ENCODE results near the gene KCNMB2.
"Not testable (repeated sequence)": the region's sequence is repeated elsewhere in the genome, so short reads cannot be mapped to it uniquely, and the experiment has no call there.

Gene KCNMB2

GRCh38 chr3:178859900-178860436, 323.7 kb downstream of the KCNMB2 start:
- TF ChIP-seq YY1 (IDR thresholded peaks at IDR 0.05; ENCODE audit: insufficient read depth, insufficient read length), result peak; percentile 47
- H3K27me3 ChIP-seq (ENCODE audit: insufficient read depth, insufficient read length); DNase-seq (ENCODE audit: low read depth, low spot score); H3K9me3 ChIP-seq (ENCODE audit: insufficient read depth, low read length); H3K4me1 ChIP-seq (ENCODE audit: insufficient read depth, insufficient read length); H3K36me3 ChIP-seq (ENCODE audit: insufficient read depth, insufficient read length, low read length): not testable (repeated sequence)
- Histone ChIP-seq H3K9ac (ENCODE audit: insufficient read length, low read depth) (peak overlapping the region; percentile 70), H3K4me3 (ENCODE audit: insufficient read length, low read depth) (peak overlapping the region; percentile 56)

GRCh38 chr3:178868681-178869080, 332.4 kb downstream of the KCNMB2 start:
- no peak for DNase-seq (ENCODE audit: low read depth, low spot score)
- Histone ChIP-seq H3K27me3 (ENCODE audit: insufficient read depth, insufficient read length) (no peaks in the 10 kb centered on the region), H3K9ac (ENCODE audit: insufficient read length, low read depth) (no peak overlapping the region), H3K36me3 (ENCODE audit: insufficient read depth, insufficient read length, low read length) (no peaks in the 10 kb centered on the region), H3K4me1 (ENCODE audit: insufficient read depth, insufficient read length) (no peaks in the 10 kb centered on the region), H3K9me3 (ENCODE audit: insufficient read depth, low read length) (no peaks in the 10 kb centered on the region), H3K4me3 (ENCODE audit: insufficient read length, low read depth) (no peak overlapping the region)
- TF ChIP-seq YY1 (IDR thresholded peaks at IDR 0.05; ENCODE audit: insufficient read depth, insufficient read length) (no peak), SUZ12 (IDR thresholded peaks at IDR 0.05; ENCODE audit: extremely low read depth, insufficient read depth, insufficient read length) (no peak), ZNF274 (IDR thresholded peaks at IDR 0.05; ENCODE audit: low read depth, low read length) (no peak)

GRCh38 chr3:178870085-178870484, 333.8 kb downstream of the KCNMB2 start:
- DNase-seq (ENCODE audit: low read depth, low spot score), result no peak
- no peak overlapping the region for H3K9ac ChIP-seq (ENCODE audit: insufficient read length, low read depth)
- TF ChIP-seq YY1 (IDR thresholded peaks at IDR 0.05; ENCODE audit: insufficient read depth, insufficient read length) (no peak), ZNF274 (IDR thresholded peaks at IDR 0.05; ENCODE audit: low read depth, low read length) (no peak), SUZ12 (IDR thresholded peaks at IDR 0.05; ENCODE audit: extremely low read depth, insufficient read depth, insufficient read length) (no peak)
- no peaks in the 10 kb centered on the region for H3K27me3 ChIP-seq (ENCODE audit: insufficient read depth, insufficient read length)
- no peaks in the 10 kb centered on the region for H3K4me1 ChIP-seq (ENCODE audit: insufficient read depth, insufficient read length)
- no peaks in the 10 kb centered on the region for H3K9me3 ChIP-seq (ENCODE audit: insufficient read depth, low read length)
- H3K36me3 ChIP-seq (ENCODE audit: insufficient read depth, insufficient read length, low read length), result no peaks in the 10 kb centered on the region
- H3K4me3 ChIP-seq (ENCODE audit: insufficient read length, low read depth), result no peak overlapping the region

- Histone ChIP-seq H3K4me1 (ENCODE audit: insufficient read depth, insufficient read length) (no peaks in the 10 kb centered on the region), H3K27me3 (ENCODE audit: insufficient read depth, insufficient read length) (no peaks in the 10 kb centered on the region), H3K9me3 (ENCODE audit: insufficient read depth, low read length) (no peaks in the 10 kb centered on the region), H3K4me3 (ENCODE audit: insufficient read length, low read depth) (no peak overlapping the region), H3K36me3 (ENCODE audit: insufficient read depth, insufficient read length, low read length) (no peaks in the 10 kb centered on the region), H3K9ac (ENCODE audit: insufficient read length, low read depth) (no peak overlapping the region)
- DNase-seq (ENCODE audit: low read depth, low spot score), result no peak
- no peak for TF ChIP-seq SUZ12 (IDR thresholded peaks at IDR 0.05; ENCODE audit: extremely low read depth, insufficient read depth, insufficient read length)
- no peak for TF ChIP-seq YY1 (IDR thresholded peaks at IDR 0.05; ENCODE audit: insufficient read depth, insufficient read length)
- TF ChIP-seq ZNF274 (IDR thresholded peaks at IDR 0.05; ENCODE audit: low read depth, low read length), result no peak
Measured at GRCh38 chr3:178875157-178875556, 338.9 kb downstream of the KCNMB2 start.

- no peaks in the 10 kb centered on the region for H3K4me1 ChIP-seq (ENCODE audit: insufficient read depth, insufficient read length)
- no peak for TF ChIP-seq YY1 (IDR thresholded peaks at IDR 0.05; ENCODE audit: insufficient read depth, insufficient read length)
- TF ChIP-seq SUZ12 (IDR thresholded peaks at IDR 0.05; ENCODE audit: extremely low read depth, insufficient read depth, insufficient read length), result no peak
- no peak for TF ChIP-seq ZNF274 (IDR thresholded peaks at IDR 0.05; ENCODE audit: low read depth, low read length)
- H3K9ac ChIP-seq (ENCODE audit: insufficient read length, low read depth), result no peak overlapping the region
Measured at GRCh38 chr3:178875836-178876235, 339.6 kb downstream of the KCNMB2 start.

GRCh38 chr3:178880274-178880673, 344.0 kb downstream of the KCNMB2 start:
- TF ChIP-seq ZNF274 (IDR thresholded peaks at IDR 0.05; ENCODE audit: low read depth, low read length) (no peak), SUZ12 (IDR thresholded peaks at IDR 0.05; ENCODE audit: extremely low read depth, insufficient read depth, insufficient read length) (no peak), YY1 (IDR thresholded peaks at IDR 0.05; ENCODE audit: insufficient read depth, insufficient read length) (no peak)
- no peak overlapping the region for H3K4me3 ChIP-seq (ENCODE audit: insufficient read length, low read depth)

More at GRCh38 chr3:178875836-178876235, 339.6 kb downstream of the KCNMB2 start:
- Histone ChIP-seq H3K9me3 (ENCODE audit: insufficient read depth, low read length) (no peaks in the 10 kb centered on the region), H3K27me3 (ENCODE audit: insufficient read depth, insufficient read length) (no peaks in the 10 kb centered on the region), H3K36me3 (ENCODE audit: insufficient read depth, insufficient read length, low read length) (no peaks in the 10 kb centered on the region), H3K4me3 (ENCODE audit: insufficient read length, low read depth) (no peak overlapping the region)
- DNase-seq (ENCODE audit: low read depth, low spot score), result no peak

More at GRCh38 chr3:178880274-178880673, 344.0 kb downstream of the KCNMB2 start:
- Histone ChIP-seq H3K36me3 (ENCODE audit: insufficient read depth, insufficient read length, low read length) (no peaks in the 10 kb centered on the region), H3K9me3 (ENCODE audit: insufficient read depth, low read length) (no peaks in the 10 kb centered on the region), H3K27me3 (ENCODE audit: insufficient read depth, insufficient read length) (no peaks in the 10 kb centered on the region), H3K9ac (ENCODE audit: insufficient read length, low read depth) (no peak overlapping the region), H3K4me1 (ENCODE audit: insufficient read depth, insufficient read length) (no peaks in the 10 kb centered on the region)
- DNase-seq (ENCODE audit: low read depth, low spot score), result peak; percentile 27

All from NT2/D1 (cell line).